ENCODE measurements around the gene SOHLH2.

The SOHLH2 gene

DNA sequence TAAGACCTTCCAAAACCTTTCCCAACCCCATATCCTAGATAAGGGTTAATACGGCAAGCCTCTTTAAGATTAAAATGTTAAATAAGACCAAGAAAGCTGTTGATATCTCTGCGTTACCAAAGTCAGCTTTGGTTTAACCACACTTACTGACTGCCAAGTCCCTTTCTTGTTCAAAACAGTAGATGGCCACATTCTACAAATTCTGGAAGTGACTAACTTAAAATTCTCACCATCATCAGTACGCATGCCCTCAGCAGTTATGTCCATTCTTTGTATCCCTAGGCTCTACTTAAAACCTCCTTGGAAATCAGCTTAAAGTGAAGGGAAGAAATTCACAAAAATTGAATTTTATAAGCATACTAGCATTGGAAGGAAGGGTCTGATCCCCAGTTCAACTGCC, 23.6 kb downstream of the SOHLH2 start:
- no peak for FAIRE-seq

DNA sequence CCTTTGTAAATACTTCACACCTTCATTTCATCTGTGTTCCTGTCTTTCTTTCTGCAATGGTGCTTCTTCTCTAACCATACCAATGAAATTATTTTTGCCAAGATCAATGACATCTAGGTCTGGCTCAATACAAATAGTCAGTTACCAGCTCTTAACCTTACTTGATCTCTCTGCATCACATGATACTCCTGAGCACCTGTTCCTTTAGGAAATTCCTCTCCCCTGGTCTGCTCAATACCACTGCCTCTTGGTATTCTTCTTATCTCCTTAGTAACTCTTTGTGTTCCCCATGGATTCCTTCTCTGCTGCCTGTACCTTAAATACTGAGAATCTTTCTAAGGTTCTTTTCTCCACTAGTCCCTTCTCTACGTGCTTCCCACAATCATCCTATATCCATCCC, 25.9 kb downstream of the SOHLH2 start:
- FAIRE-seq (no peak), DNase-seq (ENCODE audit: insufficient read length, low spot score) (no peak)

More for the DNA sequence above, 23.6 kb downstream of the SOHLH2 start:
- DNase-seq (ENCODE audit: insufficient read length, low spot score) = no peak

DNA sequence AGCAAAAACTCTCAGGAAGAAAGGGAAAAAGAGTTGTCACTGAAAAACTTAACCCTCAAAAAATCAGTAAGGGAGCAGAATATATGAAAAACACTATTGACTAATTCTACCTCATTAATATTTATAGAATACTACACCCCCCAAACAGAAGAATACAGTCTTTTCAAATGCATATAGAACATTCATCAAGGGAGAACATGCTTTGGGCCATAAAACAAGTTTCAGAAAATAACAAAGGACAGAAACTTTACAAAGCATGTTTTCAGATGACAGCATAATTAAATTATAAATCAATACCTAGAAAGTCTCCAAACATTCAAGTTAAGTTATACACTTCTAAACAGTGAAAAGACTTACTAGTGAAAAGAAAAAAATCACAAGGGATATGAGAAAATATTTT, 30.5 kb downstream of the SOHLH2 start:
- DNase-seq (ENCODE audit: insufficient read length, low spot score) (no peak), FAIRE-seq (no peak)

DNA sequence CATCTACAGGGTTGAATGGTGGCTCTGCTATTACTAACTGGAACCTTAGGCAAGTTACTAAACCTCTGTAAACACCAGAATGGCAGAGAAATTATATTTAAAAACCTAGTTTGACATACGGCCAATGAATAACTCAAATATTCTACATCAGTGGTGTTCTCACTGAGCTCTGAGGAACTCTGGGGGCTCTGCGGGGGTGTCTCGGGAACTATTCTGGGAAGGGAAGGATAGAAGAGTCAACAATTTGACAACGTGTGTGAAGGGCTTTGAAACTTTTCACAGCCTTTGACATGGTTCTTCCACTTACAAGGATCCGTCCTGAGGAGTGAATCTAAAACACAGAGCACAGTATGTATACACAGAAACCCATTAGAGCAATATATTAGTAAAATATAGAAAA, 38.7 kb downstream of the SOHLH2 start:
- DNase-seq (ENCODE audit: insufficient read length, low spot score) = no peak
- no peak for FAIRE-seq

DNA sequence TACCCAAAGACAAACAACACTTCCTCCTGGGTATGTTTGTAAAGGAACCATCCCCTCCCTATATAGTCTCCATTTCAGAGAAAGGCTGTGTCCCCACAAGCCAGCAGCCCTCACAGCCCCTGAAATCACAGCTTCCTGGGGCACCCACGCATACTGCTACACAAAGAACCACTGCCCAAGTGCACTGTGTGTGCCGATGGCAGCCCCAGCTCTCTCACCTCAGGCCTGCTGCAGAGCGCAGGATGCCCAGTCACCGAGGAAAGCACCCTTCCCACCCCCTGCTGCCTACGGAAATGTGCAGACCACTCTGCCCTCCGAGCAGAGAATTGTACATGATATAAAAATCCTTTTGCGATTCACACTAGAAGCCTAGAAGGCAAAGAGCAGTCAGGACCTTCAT, 39.4 kb downstream of the SOHLH2 start:
- no peak for DNase-seq (ENCODE audit: insufficient read length, low spot score)
- no peak for FAIRE-seq

GRCh38 chr13:36173571-36174322, 40.6 kb downstream of the SOHLH2 start:
- DNase-seq (ENCODE audit: insufficient read length, low spot score) (no peak), FAIRE-seq (no peak)

DNA sequence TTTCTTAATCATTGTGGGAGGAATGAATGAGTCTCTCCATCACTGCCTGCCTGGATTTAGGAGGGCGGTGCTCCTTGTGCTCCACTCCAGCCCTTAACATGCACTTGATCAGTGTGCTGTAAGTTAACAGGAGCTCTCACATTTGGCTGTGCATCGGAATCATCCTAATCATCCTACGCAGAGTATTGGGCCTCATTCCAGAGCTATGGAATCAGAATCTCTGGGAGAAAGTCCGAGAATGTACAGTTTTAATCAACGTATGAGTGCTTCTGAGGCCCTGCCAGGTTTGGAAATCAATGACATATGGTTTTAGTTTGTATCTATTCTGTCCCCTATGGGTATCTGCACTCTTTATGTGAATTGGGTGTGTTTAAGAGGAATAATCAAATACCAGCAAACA, 48.3 kb downstream of the SOHLH2 start:
- FAIRE-seq = no peak
- no peak for DNase-seq (ENCODE audit: insufficient read length, low spot score)

- DNase-seq (ENCODE audit: insufficient read length, low spot score) (no peak), FAIRE-seq (no peak)
Measured at GRCh38 chr13:36163809-36164308, 50.5 kb downstream of the SOHLH2 start.

DNA sequence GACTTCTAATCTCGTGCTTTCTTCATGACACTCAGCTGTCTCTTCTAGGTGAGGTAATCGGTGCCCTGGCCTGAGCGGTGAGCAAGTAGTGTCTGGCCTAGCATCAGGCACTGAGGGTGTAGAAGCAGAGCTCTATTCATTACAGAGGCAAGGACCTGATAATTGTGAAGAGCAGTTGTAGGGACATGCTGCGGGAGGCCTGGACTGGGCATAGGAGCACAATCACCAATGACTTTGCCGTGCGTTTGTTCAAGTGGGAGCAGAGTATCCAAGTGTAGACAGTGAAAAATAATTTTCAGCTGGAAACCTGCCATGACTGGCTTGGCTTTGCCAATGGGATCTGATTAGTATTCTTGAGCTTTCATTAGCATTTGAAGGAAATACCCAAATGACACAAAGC, 51.1 kb downstream of the SOHLH2 start:
- DNase-seq (ENCODE audit: insufficient read length, low spot score) (no peak), FAIRE-seq (no peak)

- DNase-seq (ENCODE audit: insufficient read length, low spot score) = no peak
- no peak for FAIRE-seq
Measured at GRCh38 chr13:36160297-36160696, 54.1 kb downstream of the SOHLH2 start.

DNA sequence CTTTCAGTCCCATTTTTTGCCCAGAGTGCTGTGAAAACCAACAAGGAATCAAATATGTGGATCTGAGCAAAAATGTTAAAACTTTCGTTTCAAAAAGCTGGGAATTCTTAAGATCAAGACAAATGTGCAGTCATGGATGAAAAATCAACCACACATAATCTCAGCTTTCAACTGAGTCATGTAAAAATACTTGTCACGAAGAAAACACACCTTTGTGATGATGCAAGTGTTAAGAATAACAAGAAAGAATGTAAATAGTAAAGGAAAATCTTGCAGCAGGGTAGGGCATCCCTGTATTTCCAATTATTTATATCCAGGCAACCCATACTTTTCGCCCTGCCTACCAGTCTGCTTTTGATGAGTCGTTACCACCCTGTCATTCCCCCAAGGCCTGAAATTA, 55.7 kb downstream of the SOHLH2 start:
- FAIRE-seq (no peak), DNase-seq (ENCODE audit: insufficient read length, low spot score) (no peak)

DNA sequence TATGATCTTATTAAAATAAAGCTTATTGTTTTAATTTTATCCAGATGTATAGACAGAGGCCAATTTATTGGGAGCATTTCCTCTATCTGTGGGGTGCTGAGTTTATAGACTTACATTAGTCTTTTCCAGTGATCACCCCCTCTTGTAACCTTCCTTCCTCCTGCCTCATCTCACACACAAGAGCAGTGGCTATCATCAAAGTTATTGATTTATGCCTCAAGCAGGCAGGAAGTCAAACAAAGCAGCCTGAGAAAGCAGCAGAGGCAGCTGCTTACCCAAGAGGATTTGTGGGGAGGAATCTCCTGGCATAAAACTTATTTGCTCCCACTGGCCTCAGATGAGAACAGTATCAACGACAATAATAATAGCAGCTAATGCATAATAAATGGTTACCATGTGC, 56.9 kb downstream of the SOHLH2 start:
- FAIRE-seq = no peak

GRCh38 chr13:36154567-36155291, 59.6 kb downstream of the SOHLH2 start:
- FAIRE-seq (no peak), DNase-seq (ENCODE audit: insufficient read length, low spot score) (no peak)

More for the DNA sequence above, 56.9 kb downstream of the SOHLH2 start:
- DNase-seq (ENCODE audit: insufficient read length, low spot score) = no peak

DNA sequence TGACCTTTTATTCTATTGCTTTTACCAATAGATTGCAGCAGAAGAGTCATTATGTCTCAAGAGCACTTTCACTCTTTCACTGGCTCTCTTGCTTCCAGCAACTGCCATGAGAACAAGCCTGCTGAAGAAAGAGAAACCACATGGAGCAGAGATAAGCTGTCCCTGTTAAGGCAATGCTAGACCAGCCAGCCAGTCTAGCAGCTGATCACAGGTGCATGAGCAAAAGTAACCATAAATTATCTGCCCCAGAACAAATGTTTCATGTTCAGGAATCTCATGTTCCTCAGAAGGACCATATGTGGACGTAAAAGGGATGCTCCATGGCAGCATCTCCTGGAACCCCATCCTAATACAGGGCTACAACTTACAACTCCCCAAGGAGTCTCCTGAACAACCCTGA, 62.8 kb downstream of the SOHLH2 start:
- DNase-seq (ENCODE audit: insufficient read length, low spot score) = no peak
- no peak for FAIRE-seq

GRCh38 chr13:36148446-36148845, 65.9 kb downstream of the SOHLH2 start:
- no peak for DNase-seq (ENCODE audit: insufficient read length, low spot score)
- FAIRE-seq = no peak

DNA sequence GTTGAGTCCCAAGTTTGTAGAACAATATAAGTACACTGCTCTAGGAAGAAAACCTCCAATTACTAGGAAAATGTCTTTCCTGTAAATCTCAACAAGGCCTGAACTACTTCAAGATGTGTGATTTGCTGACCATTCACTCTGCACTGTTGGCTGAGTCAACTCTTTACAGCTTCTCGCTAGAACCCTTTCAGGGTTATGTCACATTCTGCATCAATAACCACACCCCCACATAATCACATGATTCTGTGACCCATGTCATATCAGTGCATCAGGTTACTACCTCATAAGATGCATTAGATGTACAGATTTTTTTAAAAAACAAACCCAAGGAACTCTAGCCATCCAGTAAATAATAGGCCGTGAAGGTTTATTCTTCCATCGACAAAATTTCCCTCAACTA, 67.0 kb downstream of the SOHLH2 start:
- FAIRE-seq (no peak), DNase-seq (ENCODE audit: insufficient read length, low spot score) (no peak)

GRCh38 chr13:36146511-36147269, 67.7 kb downstream of the SOHLH2 start:
- no peak for FAIRE-seq

GRCh38 chr13:36143738-36144137, 70.6 kb downstream of the SOHLH2 start:
- DNase-seq (ENCODE audit: insufficient read length, low spot score) (no peak), FAIRE-seq (no peak)

More at GRCh38 chr13:36146511-36147269, 67.7 kb downstream of the SOHLH2 start:
- no peak for DNase-seq (ENCODE audit: insufficient read length, low spot score)

- no peak for FAIRE-seq
- no peak for DNase-seq (ENCODE audit: insufficient read length, low spot score)
Measured at GRCh38 chr13:36142735-36143134, 71.6 kb downstream of the SOHLH2 start.

- DNase-seq (ENCODE audit: insufficient read length, low spot score) = no peak
- FAIRE-seq = no peak
Measured at GRCh38 chr13:36135876-36136275, 78.5 kb downstream of the SOHLH2 start.

DNA sequence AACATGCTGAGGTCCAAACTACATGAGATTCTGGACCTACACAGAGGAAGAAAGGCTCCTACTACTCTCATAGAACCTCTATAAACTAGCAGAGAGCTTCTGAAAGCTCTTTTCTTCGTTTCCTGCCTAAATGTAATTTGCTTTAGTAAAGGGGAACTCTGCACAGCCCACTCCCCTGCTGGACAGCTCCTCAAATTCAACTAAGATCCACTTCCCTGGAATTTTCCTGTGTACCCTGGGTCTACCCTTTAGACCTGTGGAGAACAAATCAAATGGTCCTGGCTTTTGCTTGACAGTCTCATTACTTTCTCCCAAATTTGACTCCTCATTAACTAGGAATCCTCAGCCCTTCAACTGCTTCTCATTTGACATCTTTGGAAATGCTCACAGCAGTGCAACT, 79.7 kb downstream of the SOHLH2 start:
- DNase-seq (ENCODE audit: insufficient read length, low spot score) (no peak), FAIRE-seq (no peak)

Measured in GM19239 (cell line).